Natural killer cell (primary cell): ENCODE results near the gene LTC4S. TPM values are rescaled to one million over a fixed set of nuclear protein-coding genes. Genes with fewer than 3 reads are reported as not detected.
A peak's percentile ranks its signal among the peaks of the same experiment; 100 is the strongest.

Experiments used
- ATAC-seq, 3 donors: fragments of 150-1000 bp in 2 of 3; fragments of 200-7000 bp in 1 of 3; cut with Tn5 transposase; 1 replicate in 1 of 3; 2 replicates in 2 of 3; pipeline ENCODE4 v1.10.0; 2021; ENCODE audit warnings: mild to moderate bottlenecking in 2 of 3, moderate library complexity in 2 of 3
- DNase-seq, 2 donors: peaks; one replicate each; pipeline versions ENCODE4 v3.0.0 to v3.0.0-alpha.2; 2013 to 2021; ENCODE audit warnings: mixed read lengths in 1 of 2
- H3K27ac ChIP-seq: one replicate; pipeline ENCODE4 v1.5.1; 2013; ENCODE audit warnings: mild to moderate bottlenecking, low read length
- H3K27me3 ChIP-seq: one replicate; pipeline ENCODE4 v1.6.1; 2013; ENCODE audit warnings: low read length; ENCODE audit not compliant: control insufficient read depth, insufficient read depth
- H3K36me3 ChIP-seq: one replicate; pipeline ENCODE4 v1.6.1; 2013; ENCODE audit warnings: low read length; ENCODE audit not compliant: control insufficient read depth, insufficient read depth
- H3K4me1 ChIP-seq: one replicate; pipeline ENCODE4 v1.6.1; 2013; ENCODE audit warnings: low read length; ENCODE audit not compliant: control insufficient read depth, insufficient read depth
- H3K4me3 ChIP-seq: one replicate; pipeline ENCODE4 v1.5.1; 2013; ENCODE audit warnings: low read length
- H3K9me3 ChIP-seq: one replicate; pipeline ENCODE4 v1.6.1; 2013; ENCODE audit warnings: low read length; ENCODE audit not compliant: control insufficient read depth, insufficient read depth
- H3K27ac Mint-ChIP-seq, 2 donors: one replicate each; pipeline ENCODE4 v1.8.0; 2022; ENCODE audit warnings: mild to moderate bottlenecking in 2 of 2, mixed read lengths in 2 of 2, moderate library complexity in 1 of 2
- H3K27me3 Mint-ChIP-seq, 2 donors: one replicate each; pipeline ENCODE4 v1.8.0; 2022; ENCODE audit warnings: low read depth in 2 of 2, mixed read lengths in 2 of 2
- H3K36me3 Mint-ChIP-seq: one replicate; pipeline ENCODE4 v1.8.0; 2022; ENCODE audit warnings: mixed read lengths
- H3K4me1 Mint-ChIP-seq, 2 donors: one replicate each; pipeline ENCODE4 v1.8.0; 2022; ENCODE audit warnings: mixed read lengths in 2 of 2
- H3K4me3 Mint-ChIP-seq: one replicate; pipeline ENCODE4 v1.8.0; 2022; ENCODE audit warnings: mild to moderate bottlenecking, moderate library complexity, mixed read lengths
- H3K9me3 Mint-ChIP-seq, 2 donors: one replicate each; pipeline ENCODE4 v1.8.0; 2022; ENCODE audit warnings: mixed read lengths in 2 of 2
- CTCF ChIP-seq: fragments of 200-600 bp; IDR thresholded peaks from one replicate; pipeline ENCODE4 v1.8.0; 2022; ENCODE audit warnings: antibody characterized with exemption
- WGBS: methylation state at CpG from one replicate; pipeline ENCODE4 v1.1.7; 2013; ENCODE audit warnings: missing lambda C conversion rate; ENCODE audit not compliant: insufficient coverage; 5-methylcytosine and 5-hydroxymethylcytosine counted together
- intact Hi-C: fragments of 100-400 bp; cut with micrococcal nuclease; formaldehyde crosslinking; loops from one replicate; pipeline ENCODE4 v1.14.2; 2022
- total RNA-seq, 4 donors: library from RNA; stranded (reverse); fragments of 120-200 nt in 1 of 4; gene quantifications; one replicate each; pipeline versions ENCODE4 v1.2.3 to v1.2.4, GENCODE V29; 2013 to 2022

Gene LTC4S
- total RNA-seq, 3 donors from 2014 or later (not counting 1 experiment from before 2014, with no cell fraction given), result 3.0 to 5.4 (median 3.5) TPM

- peaks cover 7% of the 10 kb centered on the region for H3K4me1 ChIP-seq
- H3K27me3 Mint-ChIP-seq, result no peaks in the 10 kb centered on the region
- intact Hi-C loops, result no loop called here
- H3K36me3 Mint-ChIP-seq, result no peaks in the 10 kb centered on the region
- H3K4me3 Mint-ChIP-seq, result no peak overlapping the region
- peaks cover 18 to 19% of the 10 kb centered on the region in 2 donors for H3K4me1 Mint-ChIP-seq
- peaks cover 77% of the 10 kb centered on the region for H3K36me3 ChIP-seq
- no peaks in the 10 kb centered on the region for H3K9me3 Mint-ChIP-seq
- no peak for DNase-seq
- no peaks in the 10 kb centered on the region for H3K9me3 ChIP-seq
- TF ChIP-seq CTCF, result no peak
- H3K27ac ChIP-seq, result no peak overlapping the region
- H3K27me3 ChIP-seq, result no peaks in the 10 kb centered on the region
- no peak overlapping the region for H3K4me3 ChIP-seq
- 94% methylated on average over 18 of the region's 18 CpGs for WGBS
- ATAC-seq, result no peak
- H3K27ac Mint-ChIP-seq, result no peak overlapping the region
Measured at GRCh38 chr5:179768326-179769085, 25.3 kb upstream of the LTC4S start.

GRCh38 chr5:179769271-179769670 lies 24.5 kb upstream of the LTC4S start:
- Mint-ChIP-seq H3K4me3 (no peak overlapping the region), H3K36me3 (no peaks in the 10 kb centered on the region), H3K9me3 (no peaks in the 10 kb centered on the region), H3K27me3 (no peaks in the 10 kb centered on the region), H3K4me1 (peaks cover 11 to 12% of the 10 kb centered on the region in 2 donors), H3K27ac (peak overlapping the region in 1 of 2 donors; percentile 29)
- WGBS, result 84% methylated on average over 6 of the region's 6 CpGs
- Histone ChIP-seq H3K27me3 (no peaks in the 10 kb centered on the region), H3K9me3 (no peaks in the 10 kb centered on the region), H3K27ac (no peak overlapping the region), H3K4me1 (peaks cover 7% of the 10 kb centered on the region), H3K36me3 (peaks cover 85% of the 10 kb centered on the region), H3K4me3 (no peak overlapping the region)
- intact Hi-C loops, result no loop called here
- DNase-seq, result no peak
- TF ChIP-seq CTCF, result no peak
- ATAC-seq, result no peak

GRCh38 chr5:179769796-179770195 lies 24.0 kb upstream of the LTC4S start:
- H3K27me3 ChIP-seq, result no peaks in the 10 kb centered on the region
- DNase-seq (no peak), ATAC-seq (no peak)
- no peaks in the 10 kb centered on the region for H3K9me3 Mint-ChIP-seq
- H3K4me3 ChIP-seq, result no peak overlapping the region
- no peaks in the 10 kb centered on the region for H3K36me3 Mint-ChIP-seq
- WGBS, result 93% methylated on average over 5 of the region's 5 CpGs
- H3K4me3 Mint-ChIP-seq, result no peak overlapping the region
- H3K27me3 Mint-ChIP-seq, result no peaks in the 10 kb centered on the region
- H3K27ac ChIP-seq, result no peak overlapping the region
- peaks cover 89% of the 10 kb centered on the region for H3K36me3 ChIP-seq
- H3K27ac Mint-ChIP-seq, result no peak overlapping the region
- H3K9me3 ChIP-seq, result no peaks in the 10 kb centered on the region
- intact Hi-C loops, result no loop called here
- peaks cover 11% of the 10 kb centered on the region in 2 donors for H3K4me1 Mint-ChIP-seq
- peaks cover 7% of the 10 kb centered on the region for H3K4me1 ChIP-seq
- TF ChIP-seq CTCF, result no peak
